NCI-H1436 (cell line): Measurements from ENCODE around the gene PPP4R1.
A peak's percentile ranks its signal among the peaks of the same experiment; 100 is the strongest.
"Not testable (repeated sequence)": the region's sequence is repeated elsewhere in the genome, so short reads cannot be mapped to it uniquely, and the experiment has no call there.

Experiments
- DNase-seq: peaks from one replicate; lab custom pipeline; 2025; lab: John Stamatoyannopoulos, UW

Gene PPP4R1, protein sequence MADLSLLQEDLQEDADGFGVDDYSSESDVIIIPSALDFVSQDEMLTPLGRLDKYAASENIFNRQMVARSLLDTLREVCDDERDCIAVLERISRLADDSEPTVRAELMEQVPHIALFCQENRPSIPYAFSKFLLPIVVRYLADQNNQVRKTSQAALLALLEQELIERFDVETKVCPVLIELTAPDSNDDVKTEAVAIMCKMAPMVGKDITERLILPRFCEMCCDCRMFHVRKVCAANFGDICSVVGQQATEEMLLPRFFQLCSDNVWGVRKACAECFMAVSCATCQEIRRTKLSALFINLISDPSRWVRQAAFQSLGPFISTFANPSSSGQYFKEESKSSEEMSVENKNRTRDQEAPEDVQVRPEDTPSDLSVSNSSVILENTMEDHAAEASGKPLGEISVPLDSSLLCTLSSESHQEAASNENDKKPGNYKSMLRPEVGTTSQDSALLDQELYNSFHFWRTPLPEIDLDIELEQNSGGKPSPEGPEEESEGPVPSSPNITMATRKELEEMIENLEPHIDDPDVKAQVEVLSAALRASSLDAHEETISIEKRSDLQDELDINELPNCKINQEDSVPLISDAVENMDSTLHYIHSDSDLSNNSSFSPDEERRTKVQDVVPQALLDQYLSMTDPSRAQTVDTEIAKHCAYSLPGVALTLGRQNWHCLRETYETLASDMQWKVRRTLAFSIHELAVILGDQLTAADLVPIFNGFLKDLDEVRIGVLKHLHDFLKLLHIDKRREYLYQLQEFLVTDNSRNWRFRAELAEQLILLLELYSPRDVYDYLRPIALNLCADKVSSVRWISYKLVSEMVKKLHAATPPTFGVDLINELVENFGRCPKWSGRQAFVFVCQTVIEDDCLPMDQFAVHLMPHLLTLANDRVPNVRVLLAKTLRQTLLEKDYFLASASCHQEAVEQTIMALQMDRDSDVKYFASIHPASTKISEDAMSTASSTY

DNA sequence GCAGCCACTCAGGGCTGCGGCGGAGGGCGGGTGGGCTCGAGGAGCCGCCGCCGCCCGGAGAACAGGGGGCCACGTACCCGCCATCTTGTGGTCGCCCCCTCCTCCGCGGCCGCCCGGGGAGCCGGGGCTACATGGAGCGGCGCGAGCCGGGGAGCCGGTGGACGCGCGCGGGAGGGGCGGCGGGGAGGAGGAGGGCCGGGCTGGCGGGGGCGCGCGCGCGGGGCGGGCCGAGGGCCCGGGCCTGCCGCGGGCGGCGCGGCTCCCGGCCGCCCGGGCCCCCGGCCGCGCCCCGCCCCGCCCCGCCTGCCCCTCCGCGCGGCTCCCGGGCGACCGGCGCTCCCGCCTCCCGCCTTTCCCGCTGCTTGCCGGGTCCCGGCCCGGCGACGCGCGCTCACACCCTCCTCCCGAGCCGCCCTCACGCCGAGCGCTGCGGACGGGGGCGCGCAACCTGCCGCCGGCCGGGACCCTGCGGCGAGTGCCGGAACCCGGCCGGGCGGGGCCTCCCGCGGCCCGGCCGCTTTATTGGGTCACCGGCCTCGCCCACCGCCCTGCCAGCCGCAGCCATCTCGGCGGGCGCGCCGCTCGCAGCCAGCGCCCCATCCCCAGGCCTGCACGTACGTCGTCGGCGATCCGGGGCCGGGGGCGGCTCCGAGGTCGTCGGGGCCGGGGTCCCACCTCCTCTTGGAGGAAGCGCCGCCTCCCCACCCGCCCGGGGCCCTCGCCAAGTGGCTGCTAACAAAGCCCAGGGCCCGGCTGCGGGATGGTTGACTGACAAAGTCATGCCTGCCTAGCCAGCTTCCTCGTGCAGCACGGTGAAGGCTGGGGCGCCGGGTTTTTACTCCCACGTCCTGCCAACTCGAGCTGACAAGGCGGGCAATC, at the start of gene PPP4R1:
PPP4R1 (minus strand) TSS at position 159 of the 879 bp plus-strand sequence; CDS start at position 84, 75 bp downstream.
- peak; percentile 71 for DNase-seq

DNA sequence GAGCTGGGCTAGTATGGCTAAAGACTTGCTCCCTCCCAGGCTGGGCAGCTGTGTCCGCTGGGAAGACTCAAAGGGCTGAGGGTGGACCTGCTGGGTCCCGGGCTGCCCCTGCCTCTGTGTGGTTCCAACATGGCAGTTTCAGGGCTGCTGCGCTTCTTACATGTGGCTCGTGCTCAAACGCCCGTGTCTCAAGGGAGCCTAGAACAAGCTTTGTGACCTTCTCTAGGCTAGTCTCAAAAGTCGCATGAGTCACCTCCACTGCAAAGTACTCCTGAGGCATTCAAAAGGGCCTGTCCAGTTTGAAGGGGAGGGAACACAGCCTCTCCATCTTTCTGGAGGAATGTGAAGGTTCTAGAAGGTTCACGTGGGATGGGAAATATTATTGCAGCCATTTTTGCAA, 49.0 kb upstream of the PPP4R1 start:
- DNase-seq, result no peak

DNA sequence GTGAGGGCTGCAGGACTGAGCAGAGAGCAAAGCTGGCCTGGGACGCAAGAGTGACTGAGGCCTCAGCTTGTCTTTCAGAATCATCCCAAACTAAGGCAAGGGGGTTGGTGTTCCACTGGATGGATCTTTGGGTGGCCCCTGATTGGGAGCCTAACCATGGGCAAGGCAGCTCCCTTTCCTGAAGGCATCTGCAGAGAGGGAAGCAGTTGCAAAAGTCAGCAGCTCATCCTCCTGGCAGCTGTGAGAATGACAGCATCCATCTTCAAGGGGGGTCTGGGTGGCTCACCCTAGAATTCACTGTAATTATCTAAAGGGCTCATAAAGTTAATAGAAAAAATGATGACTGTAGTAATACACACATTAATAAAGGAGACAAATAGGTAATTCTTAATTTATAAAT, 47.2 kb upstream of the PPP4R1 start:
- no peak for DNase-seq

DNA sequence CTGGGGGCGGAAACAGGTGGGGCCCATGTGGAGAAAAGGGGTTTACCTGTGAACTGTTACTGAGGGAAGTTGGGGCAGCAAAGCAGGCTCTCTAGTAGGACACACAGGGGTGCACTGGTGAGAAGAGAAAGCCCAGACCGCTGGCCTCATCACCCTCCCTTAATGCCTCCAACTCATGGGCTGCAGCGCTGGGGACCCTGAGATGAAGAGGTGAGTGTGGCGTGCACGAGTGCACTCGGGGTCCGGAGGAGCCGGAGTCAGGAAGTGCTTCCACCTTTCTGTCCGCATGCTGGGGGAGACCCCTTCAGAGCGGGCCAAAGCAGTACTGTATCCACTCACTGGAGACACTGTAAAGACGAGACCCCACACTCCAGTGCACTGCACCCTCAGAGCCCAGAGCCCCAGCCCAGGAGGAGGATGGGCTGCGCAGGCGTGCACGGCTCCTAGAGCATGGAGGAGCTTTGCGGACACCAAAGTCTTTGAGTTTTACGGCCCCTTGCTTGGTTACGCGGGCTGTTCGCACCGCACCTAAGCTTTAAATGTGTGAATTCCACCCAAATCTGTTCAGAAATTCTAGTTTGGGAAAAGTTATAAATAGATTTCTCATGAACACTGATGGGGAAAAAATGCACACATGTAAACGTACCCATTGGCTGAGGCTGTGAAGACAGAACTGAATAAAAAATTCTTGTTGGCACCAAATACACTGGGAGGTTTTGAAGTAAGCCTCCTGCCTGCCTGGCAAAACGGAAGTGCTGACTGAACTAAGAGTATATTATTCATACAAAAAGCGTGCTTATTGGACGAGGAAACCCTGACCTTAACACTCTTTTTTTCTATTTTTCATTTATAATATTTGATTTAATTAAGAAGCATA, 45.4 kb upstream of the PPP4R1 start:
- no peak for DNase-seq

DNA sequence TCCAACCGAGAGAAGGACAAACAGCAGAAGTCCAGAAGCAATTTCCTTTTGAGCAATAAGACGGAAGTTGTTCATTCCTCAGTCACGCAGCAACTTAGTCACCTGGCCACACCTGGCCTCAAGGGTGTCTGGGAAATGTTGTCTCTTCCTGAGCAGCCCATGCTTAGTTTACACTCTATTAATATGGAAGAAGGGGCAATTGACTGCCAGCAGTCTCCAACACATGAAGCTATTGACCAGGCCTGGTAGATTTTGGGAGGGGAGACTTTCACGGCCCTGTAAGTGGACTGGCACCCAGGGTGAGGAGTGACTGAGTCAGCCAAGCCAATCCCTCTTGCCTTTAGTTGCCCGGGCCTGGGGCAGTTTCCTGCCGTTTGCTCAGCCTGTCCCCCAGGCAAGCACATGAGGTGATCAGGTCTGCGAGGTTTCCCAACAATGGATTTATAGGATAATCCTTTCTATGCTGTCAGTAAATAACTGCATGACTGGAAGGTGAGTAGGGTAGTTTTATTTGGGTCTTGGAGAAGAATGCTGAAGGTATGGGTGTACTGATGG, 43.8 kb upstream of the PPP4R1 start:
- no peak for DNase-seq

DNA sequence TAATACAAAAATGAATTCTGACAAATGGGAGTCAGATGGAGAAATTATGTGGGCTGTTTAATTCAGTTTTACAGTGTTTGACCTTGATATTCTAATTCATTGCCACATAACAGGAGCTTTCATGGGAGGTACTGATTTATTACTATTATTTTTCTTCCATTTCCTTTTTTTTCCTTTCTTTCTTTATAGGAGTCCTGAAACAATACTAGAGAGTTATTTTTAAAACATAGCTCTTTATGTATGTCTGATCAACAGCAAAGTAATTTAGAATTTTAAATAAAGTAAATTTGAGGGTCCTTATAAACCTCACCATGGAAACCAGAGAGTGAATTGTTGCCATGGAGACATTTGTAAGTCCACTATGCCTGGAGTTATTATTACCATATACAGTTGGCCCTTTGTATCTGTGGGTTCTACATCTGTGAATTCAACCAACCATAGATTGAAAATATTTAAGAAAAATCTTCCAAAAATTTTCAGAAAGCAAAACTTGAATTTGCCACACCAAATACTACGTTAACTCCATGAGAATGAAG, 40.9 kb upstream of the PPP4R1 start:
- no peak for DNase-seq

DNA sequence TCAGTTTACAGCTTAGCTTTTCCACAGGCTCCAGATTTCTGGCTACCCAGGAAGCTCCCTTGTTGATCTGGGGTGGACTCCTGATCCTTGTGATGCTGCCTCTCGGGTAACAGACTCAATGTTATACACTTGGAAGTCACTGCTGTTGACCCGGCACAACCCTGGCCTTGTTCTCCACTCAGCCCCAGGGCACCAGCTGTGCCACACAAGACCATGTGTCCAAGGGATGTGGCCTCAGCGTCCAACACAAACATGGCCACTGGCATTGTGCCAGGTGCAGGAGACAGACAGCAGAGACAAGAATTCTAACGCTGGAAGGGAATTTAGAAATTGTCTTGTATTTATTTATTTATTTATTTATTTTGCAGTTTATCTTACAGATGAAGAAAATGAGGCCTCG, 39.0 kb upstream of the PPP4R1 start:
- DNase-seq, result no peak

DNA sequence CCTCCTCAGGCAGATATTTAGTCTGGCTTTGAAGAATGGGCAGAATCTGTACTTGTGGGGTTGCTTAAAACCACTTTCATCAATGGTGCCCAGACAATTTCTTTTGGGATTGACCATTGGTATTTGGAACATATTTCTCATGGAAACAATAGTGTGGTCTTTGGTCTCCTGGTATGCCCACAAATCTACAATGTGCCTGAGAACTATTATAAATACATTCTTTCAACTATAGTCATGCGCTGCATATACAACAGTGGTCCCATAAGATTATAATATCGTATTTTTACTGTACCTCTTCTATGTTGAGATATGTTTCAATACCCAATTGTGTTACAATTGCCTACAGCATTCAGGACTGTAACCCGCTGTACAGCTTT, 34.8 kb upstream of the PPP4R1 start:
- no peak for DNase-seq

DNA sequence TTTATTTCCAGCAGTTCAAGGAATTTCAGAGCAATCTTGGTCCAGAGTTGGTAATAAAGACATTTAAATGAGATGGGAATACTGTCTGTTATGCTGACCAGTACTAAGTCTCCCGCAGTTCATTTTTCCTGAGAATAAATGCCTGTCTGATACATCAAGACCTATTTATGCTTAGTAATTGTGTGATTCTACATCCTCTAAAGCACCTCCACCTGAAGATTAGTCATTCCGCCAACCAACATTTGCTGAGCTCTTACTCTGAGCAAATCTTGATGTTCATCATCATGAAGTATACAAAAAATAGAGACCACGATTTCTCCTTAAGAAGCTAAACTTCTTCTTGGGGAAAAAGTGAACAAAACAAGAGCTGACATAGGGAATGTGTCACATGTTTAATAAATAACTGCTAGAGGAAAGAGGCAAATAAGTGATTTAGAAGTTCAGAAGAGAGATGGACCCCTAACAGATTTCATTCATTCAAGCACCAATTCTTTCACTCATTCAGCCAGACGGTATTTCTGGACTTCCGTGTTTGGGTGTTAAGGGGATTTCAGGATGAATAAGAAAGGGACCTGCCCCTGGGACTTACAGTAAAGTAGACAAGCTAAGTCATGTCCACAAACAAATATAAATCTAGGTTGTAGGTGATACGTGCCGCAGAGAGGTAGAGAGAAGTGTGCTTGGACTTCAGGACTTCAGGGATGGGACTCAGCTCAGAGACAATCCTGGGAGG, 34.2 kb upstream of the PPP4R1 start:
- DNase-seq, result no peak

DNA sequence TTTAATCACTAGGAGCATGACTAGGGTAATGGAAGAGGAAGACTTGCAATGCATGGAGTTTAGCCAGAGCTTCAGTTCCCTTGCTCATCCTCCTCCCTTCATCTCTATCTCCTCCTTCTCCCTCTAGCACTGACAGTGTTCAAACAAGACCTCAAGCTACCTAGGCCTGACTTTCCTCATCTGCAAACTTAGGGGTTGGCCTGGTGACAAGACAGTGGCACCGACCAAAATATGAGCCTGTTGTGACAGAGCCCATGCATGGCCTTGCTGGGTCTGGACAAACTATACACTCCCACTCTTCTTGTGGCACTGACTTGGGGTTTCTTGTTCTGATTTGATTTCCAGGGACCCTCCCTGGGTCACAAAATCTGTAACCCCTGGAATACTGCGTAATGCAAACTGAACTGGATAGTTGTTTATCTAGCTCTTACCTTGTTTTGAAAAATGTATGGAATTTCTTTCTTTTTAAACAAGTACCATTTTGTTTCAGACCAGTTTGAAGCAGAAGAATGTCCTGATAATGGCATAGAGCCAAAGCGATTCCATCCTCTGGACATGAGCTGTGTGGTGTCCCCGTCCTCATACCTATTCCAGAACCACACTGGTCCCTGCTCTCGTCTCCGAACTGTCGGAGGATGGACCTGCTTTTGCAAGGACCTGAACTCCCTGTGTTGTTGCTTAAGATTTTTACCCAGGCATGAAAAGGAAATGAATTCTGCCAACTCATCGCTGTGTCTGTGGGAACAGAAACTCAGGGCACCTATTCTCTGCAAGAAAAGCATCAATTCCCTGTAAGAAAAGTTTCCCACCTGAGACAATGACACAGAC, 33.4 kb upstream of the PPP4R1 start:
- DNase-seq, result no peak

DNA sequence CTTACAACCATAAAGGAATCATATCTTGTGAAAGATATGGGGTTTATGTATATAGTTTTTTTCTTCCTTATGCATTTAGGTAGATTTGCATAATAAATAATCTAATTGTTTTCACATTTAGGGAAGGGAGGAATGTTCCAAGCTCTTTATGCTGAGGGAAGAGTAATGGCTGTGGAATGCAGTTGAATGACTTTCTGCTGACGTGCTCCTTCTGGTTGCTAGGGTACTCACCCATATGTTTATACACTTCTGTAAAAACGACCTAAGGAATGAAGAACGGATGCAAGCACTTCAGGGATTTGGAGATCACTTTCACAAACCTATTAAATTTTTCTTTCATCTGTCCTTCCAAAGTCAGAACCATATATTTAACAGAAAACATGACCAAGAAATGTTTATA, 29.2 kb upstream of the PPP4R1 start:
- DNase-seq, result no peak

DNA sequence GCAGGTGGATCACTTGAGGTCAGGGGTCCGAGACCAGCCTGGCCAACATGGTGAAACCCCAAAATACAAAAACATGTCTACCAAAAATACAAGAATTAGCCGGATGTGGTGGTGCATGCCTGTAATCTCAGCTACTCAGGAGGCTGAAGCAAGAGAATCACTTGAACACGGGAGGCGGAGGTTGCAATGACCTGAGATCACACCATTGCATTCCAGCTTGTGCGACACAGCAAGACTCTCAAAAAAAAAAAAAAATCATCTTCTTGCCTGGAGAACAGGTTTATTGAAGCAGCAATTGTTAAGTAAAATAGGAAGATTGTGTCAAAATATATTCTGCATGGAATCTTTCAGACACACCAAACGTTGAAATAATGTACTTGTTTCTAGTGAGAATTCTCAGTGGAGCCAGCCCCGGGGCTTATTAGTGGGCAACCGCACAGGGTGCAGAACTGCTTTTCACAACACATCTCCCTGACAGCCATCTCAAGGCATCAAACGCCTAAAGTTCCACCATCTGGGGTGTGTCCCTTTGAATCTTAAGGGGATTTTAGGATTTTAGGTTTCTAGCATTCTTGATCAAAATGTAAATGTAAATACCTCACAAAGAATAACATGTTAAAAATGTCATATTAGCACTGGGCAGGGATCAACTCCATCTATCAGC, 28.6 kb upstream of the PPP4R1 start:
- no peak for DNase-seq

DNA sequence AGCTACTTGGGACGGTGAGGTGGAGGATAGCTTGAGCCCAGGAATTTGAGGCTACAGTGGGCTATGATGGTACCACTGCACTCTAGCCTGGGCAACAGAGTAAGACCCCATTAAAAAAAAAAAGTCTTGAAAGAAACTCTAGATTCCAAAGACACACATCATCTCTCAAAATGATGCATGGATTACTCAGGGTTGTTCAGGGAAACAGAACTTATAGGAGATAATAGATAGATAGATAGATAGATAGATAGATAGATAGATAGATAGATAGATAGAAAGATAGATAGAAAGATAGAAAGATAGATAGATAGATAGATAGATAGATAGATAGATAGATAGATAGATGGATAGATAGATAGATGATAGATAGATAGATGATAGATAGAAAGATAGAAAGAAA, 26.7 kb upstream of the PPP4R1 start:
- DNase-seq, result not testable (repeated sequence)

DNA sequence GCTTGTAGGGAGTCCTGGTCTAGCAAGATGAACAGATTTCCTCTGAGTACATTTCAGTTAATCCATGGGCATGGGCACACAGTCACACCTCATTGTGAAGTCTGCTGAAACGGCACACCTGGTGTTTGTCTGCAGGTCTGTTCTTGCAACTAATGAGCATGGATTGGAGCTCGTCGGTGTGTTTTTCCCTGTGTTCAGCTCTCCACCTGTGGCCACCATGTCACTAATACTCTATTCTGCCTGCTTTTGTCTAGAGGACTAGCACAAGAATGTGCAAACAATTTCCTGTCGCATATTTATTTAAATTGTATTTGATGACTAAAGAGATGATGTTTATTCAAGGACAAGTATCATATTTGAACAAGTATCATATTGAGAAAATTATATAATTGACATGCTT, 24.5 kb upstream of the PPP4R1 start:
- peak; percentile 52 for DNase-seq

DNA sequence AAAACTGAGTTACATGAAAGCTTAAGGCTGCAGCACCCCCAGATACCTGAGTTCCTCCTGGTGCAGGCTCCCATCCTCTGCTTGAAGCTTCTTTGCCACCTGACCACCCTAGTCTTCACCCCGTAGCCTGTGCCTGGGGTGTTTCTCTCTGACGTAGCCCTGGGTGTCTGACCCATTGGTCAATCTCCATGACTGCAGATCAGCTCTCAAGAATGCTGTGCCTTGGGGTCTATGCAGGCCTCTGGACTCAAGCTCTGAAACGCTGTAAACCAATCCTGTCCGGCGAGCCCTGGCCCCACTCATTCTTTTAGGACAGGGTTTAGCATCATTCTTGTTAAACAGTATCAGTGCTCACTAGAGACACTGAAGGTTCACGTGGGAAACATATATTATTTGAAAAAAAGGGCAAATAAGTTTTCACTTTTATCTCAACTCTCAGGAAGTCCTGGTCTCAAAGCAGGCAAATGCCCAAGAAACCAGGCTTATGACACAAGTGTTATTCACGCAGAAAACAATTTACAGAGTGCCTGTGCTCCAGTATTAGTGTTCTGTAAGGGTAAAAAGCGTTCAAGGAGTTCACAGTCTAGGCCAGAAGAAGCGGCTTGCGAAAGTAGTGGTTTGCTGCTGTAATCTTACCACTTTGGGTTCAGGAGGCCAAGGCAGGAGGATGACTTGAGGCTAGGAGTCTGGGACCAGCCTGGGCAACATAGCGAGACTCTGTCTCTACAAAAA, 22.8 kb upstream of the PPP4R1 start:
- no peak for DNase-seq

DNA sequence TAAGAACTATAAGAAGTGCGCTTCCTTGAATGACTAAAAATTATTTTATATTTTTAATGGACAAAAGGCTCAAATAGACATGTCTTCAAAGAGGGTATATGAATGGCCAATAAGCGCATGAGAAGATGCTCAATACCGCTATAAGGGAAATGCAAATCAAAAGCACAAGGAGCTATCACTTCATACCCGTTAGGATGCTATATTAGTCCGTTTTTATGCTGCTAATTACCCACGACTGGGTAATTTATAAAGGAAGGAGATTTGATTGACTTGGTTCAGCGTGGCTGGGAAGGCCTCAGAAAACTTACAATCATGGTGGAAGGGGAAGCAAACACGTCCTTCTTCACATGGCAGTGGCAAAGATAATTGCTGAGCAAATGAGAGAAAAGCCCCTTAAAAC, 20.5 kb upstream of the PPP4R1 start:
- DNase-seq, result no peak

DNA sequence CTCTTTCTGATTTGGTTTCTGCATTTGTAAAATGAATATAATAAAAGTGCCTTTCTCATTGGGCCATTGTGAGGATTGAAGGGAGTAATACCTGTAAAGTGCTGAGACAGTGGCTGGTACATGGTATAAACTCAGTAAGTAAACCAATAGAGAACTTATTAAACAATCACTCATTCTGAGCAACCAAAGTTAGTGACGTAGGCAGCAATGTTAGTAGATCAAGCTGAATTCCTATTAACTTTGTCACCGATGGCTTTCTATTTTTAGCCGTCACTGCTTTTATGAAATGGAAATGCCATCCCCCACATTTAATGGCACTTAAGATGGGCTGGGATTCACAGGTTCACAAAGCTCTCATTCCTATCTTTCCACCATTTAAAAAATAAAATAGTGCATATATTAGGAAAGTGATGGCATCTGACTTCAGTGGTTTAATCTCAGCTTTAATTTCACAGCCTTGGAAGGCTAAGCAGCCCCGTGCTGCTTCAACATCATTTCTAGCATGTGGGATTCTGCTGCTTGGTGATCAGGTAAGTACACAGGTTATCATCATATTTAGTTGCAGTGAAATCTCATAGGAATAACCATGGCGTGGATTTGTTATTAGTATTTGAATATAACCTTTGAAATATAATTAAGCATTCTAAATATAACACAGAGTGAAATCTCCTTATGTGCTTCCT, 17.6 kb upstream of the PPP4R1 start:
- DNase-seq, result no peak
